Tibial nerve (tissue), 3 donors: Measurements from ENCODE around the gene C17orf67.

Experiments used
- POLR2A ChIP-seq, 2 donors: fragments of 450-650 bp; IDR thresholded peaks; one replicate each; pipeline ENCODE4 v1.6.1; 2017; ENCODE audit warnings: antibody characterized with exemption in 2 of 2, mild to moderate bottlenecking in 2 of 2, moderate library complexity in 2 of 2
- TF ChIP-seq, protein P1 (sequence below), 5 experiments: fragments of 200-600 bp in 3 of 5; fragments of 450-650 bp in 2 of 5; sonication (generic) in 3 of 5; IDR thresholded peaks; one replicate each; pipeline ENCODE4 v1.5.1; 2016 to 2019; ENCODE audit warnings: antibody characterized with exemption in 5 of 5, mild to moderate bottlenecking in 3 of 5, moderate library complexity in 2 of 5

GRCh38 chr17:56819431-56820145 is 14.1 kb downstream of the C17orf67 start:
- TF ChIP-seq, protein P1, sequence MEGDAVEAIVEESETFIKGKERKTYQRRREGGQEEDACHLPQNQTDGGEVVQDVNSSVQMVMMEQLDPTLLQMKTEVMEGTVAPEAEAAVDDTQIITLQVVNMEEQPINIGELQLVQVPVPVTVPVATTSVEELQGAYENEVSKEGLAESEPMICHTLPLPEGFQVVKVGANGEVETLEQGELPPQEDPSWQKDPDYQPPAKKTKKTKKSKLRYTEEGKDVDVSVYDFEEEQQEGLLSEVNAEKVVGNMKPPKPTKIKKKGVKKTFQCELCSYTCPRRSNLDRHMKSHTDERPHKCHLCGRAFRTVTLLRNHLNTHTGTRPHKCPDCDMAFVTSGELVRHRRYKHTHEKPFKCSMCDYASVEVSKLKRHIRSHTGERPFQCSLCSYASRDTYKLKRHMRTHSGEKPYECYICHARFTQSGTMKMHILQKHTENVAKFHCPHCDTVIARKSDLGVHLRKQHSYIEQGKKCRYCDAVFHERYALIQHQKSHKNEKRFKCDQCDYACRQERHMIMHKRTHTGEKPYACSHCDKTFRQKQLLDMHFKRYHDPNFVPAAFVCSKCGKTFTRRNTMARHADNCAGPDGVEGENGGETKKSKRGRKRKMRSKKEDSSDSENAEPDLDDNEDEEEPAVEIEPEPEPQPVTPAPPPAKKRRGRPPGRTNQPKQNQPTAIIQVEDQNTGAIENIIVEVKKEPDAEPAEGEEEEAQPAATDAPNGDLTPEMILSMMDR (IDR thresholded peaks at IDR 0.05) = peak; percentile 76 to 87 (median 80)
- TF ChIP-seq POLR2A (IDR thresholded peaks at IDR 0.05) = no peak
